Osteocyte (in vitro differentiated cells): ENCODE data around the gene COL23A1. TPM values are rescaled to one million over a fixed set of nuclear protein-coding genes. Genes with fewer than 3 reads are reported as not detected.

Experiments used
- DNase-seq: peaks from one replicate; pipeline ENCODE4 v3.0.0; 2021; ENCODE audit warnings: mixed read lengths; ENCODE audit not compliant: unreplicated experiment; ENCODE audit errors: extremely low spot score
- H3K27ac Mint-ChIP-seq: one replicate; pipeline ENCODE4 v1.8.0; 2021; ENCODE audit warnings: mild to moderate bottlenecking, mixed read lengths; ENCODE audit not compliant: unreplicated experiment
- H3K27me3 Mint-ChIP-seq: one replicate; pipeline ENCODE4 v1.8.0; 2021; ENCODE audit warnings: mixed read lengths; ENCODE audit not compliant: unreplicated experiment
- H3K36me3 Mint-ChIP-seq: one replicate; pipeline ENCODE4 v1.8.0; 2021; ENCODE audit warnings: mixed read lengths; ENCODE audit not compliant: unreplicated experiment
- H3K4me1 Mint-ChIP-seq: one replicate; pipeline ENCODE4 v1.8.0; 2021; ENCODE audit warnings: mixed read lengths; ENCODE audit not compliant: unreplicated experiment
- H3K4me3 Mint-ChIP-seq: one replicate; pipeline ENCODE4 v1.8.0; 2021; ENCODE audit warnings: mild to moderate bottlenecking, moderate library complexity, mixed read lengths; ENCODE audit not compliant: unreplicated experiment
- H3K9me3 Mint-ChIP-seq: one replicate; pipeline ENCODE4 v1.8.0; 2021; ENCODE audit warnings: mixed read lengths; ENCODE audit not compliant: unreplicated experiment
- total RNA-seq: library from RNA; stranded (reverse); gene quantifications from 2 replicates; pipeline ENCODE4 v1.2.1, GENCODE V29; 2021
- TF ChIP-seq, protein P1 (sequence below): fragments of 200-600 bp; sonication (generic); IDR thresholded peaks from 2 replicates; pipeline ENCODE4 v1.5.0; 2021; ENCODE audit warnings: antibody characterized with exemption, mild to moderate bottlenecking, moderate library complexity

The COL23A1 gene
- total RNA-seq, 1 donor from 2014 or later, result not detected

DNA sequence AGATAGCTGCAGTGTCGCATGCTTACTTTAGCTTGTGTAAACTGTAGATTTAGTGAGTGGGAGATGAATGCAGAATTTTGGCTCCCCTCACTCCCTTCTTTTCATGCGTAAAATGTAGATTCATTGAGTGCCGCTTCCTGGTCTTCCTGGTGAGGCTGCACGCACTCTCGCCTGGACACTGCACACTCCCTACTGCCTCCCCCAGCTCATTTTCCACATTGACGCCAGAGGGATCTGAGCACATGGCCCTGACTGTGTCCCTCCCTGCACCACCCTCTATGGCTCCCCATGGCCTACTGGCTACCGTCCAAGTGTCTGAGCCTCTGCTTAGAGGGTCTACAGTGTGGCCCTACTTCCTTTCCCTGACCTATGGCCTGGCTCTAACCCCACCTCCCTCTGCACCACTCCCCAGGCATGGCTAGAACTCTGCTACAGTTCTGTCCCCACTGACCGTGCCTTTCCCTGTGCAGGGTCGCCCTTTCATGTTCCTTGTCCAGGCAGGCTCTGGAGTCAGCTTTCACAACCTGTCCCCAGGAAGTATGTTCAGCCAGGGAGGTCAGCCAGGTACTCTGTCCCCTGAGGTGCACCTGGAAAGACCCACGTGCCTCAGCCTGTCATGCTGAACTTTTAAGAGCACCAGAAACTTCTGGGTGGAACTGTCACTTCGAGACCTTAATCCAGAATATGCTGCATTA is 160.6 kb downstream of the COL23A1 start:
- H3K9me3 Mint-ChIP-seq, result peaks cover 8% of the 10 kb centered on the region
- TF ChIP-seq, protein P1, sequence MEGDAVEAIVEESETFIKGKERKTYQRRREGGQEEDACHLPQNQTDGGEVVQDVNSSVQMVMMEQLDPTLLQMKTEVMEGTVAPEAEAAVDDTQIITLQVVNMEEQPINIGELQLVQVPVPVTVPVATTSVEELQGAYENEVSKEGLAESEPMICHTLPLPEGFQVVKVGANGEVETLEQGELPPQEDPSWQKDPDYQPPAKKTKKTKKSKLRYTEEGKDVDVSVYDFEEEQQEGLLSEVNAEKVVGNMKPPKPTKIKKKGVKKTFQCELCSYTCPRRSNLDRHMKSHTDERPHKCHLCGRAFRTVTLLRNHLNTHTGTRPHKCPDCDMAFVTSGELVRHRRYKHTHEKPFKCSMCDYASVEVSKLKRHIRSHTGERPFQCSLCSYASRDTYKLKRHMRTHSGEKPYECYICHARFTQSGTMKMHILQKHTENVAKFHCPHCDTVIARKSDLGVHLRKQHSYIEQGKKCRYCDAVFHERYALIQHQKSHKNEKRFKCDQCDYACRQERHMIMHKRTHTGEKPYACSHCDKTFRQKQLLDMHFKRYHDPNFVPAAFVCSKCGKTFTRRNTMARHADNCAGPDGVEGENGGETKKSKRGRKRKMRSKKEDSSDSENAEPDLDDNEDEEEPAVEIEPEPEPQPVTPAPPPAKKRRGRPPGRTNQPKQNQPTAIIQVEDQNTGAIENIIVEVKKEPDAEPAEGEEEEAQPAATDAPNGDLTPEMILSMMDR, result no peak
- DNase-seq, result peak; percentile 53
- no peak overlapping the region for H3K27ac Mint-ChIP-seq
- H3K27me3 Mint-ChIP-seq, result no peaks in the 10 kb centered on the region
- no peaks in the 10 kb centered on the region for H3K4me1 Mint-ChIP-seq
- no peak overlapping the region for H3K4me3 Mint-ChIP-seq
- H3K36me3 Mint-ChIP-seq, result no peaks in the 10 kb centered on the region

DNA sequence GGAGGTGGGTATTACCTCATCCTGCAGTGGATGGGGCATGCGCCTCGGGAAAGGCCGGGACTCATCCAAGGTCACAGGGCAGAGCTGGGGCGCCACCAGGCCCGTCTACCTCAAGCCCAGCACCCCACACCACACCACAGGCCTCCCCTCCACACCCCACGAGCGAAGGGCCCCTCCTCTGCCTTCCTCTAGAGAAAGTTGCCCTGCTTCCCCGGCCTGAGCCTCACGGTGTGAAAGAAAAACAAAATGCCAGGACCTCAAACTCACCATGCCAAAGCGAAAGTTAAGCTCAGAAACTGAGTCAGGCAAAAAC is 161.1 kb downstream of the COL23A1 start:
- Mint-ChIP-seq H3K4me3 (no peak overlapping the region), H3K4me1 (no peaks in the 10 kb centered on the region), H3K9me3 (peaks cover 8% of the 10 kb centered on the region), H3K36me3 (no peaks in the 10 kb centered on the region), H3K27me3 (no peaks in the 10 kb centered on the region), H3K27ac (no peak overlapping the region)
- TF ChIP-seq, protein P1, result no peak
- no peak for DNase-seq

DNA sequence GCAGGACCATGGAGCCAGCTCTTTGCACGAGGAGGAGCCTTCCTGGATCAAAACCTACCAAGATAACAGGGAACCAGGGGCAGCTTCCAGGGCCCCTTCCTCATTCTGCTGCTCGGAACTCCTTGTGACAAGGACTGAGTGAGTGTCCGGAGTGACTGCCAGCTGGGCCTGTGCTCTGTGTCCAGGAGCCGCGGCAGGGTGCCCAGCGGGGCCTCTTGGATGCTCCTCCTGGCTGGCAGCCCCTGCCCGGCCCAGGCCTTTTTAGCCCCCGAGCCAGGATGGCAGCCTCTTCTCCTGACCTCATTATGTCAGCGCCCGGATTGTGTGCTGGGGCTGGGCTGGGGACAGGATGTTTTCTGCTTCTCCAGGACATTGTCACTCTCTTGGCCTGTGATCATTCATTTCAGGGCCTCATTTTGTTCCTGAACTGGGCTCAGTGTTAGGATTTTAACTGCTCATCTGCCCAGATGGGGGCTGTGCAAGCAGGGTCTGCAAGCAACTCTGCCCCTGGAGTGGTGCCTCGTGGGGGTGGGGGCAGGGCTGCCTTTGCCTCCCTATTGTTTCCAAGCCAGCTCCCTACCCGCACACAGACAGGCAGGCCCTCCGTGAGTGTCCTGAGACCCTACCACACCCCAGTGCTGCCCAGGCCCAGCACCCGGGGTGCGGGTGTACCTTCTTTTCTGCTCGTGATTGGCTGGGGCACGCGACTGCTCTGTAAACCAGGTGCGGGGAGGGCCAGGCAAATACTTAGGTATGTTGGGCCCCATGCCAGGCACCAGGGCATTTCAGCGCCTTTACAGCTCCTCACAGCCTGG is 161.6 kb downstream of the COL23A1 start:
- no peak overlapping the region for H3K27ac Mint-ChIP-seq
- H3K27me3 Mint-ChIP-seq, result no peaks in the 10 kb centered on the region
- no peak overlapping the region for H3K4me3 Mint-ChIP-seq
- H3K9me3 Mint-ChIP-seq, result peaks cover 8% of the 10 kb centered on the region
- peak; percentile 80 for DNase-seq
- TF ChIP-seq, protein P1, result no peak
- H3K4me1 Mint-ChIP-seq, result no peaks in the 10 kb centered on the region
- H3K36me3 Mint-ChIP-seq, result no peaks in the 10 kb centered on the region

DNA sequence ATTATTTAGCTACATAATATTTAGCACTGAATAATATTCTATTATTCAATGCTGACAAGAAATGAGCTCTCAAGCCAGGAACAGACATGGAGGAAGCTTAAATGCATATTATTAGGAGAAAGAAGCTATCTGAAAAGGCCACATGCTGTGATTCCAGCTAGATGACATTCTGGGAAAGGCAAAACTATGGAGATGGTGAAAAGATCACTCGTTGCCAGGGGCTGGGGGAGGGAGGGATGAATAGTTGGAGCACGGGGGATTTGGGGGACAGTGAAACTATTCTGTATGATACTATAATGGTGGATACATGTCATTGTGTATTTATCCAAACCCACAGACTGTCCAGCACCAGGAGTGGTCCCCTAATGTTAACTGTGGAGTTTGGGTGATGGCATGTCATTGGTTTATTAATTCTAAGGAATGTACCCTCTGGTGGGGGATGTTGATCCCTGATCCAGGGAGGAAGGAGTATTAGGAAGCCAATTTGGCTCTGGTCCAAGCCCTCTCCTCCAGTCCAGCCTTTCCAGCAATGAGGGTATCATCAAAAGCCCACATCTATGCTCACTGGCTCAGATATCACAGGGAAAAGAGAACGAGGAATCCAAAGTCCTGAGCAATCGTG is 162.5 kb downstream of the COL23A1 start:
- no peaks in the 10 kb centered on the region for H3K27me3 Mint-ChIP-seq
- H3K4me1 Mint-ChIP-seq, result no peaks in the 10 kb centered on the region
- no peak overlapping the region for H3K4me3 Mint-ChIP-seq
- H3K9me3 Mint-ChIP-seq, result peaks cover 8% of the 10 kb centered on the region
- TF ChIP-seq, protein P1, result no peak
- no peak for DNase-seq
- H3K27ac Mint-ChIP-seq, result no peak overlapping the region
- no peaks in the 10 kb centered on the region for H3K36me3 Mint-ChIP-seq
